Astrocyte of the cerebellum (primary cell): Measurements from ENCODE around the gene APP.

Experiments
- DNase-seq: peaks from one replicate; pipeline ENCODE4 v3.0.0-alpha.2; 2011; ENCODE audit warnings: low read depth
- H3K4me3 ChIP-seq: 2 replicates; pipeline ENCODE4 v1.5.1; 2011; ENCODE audit warnings: mild to moderate bottlenecking, low read depth, low read length, moderate library complexity
- CTCF ChIP-seq: IDR thresholded peaks from 2 replicates; pipeline ENCODE4 v1.5.1; 2012; ENCODE audit warnings: low read length, low read depth, moderate library complexity, mild to moderate bottlenecking; ENCODE audit errors: missing control alignments
- in situ Hi-C: cut with HindIII; loops from 2 replicates; pipeline ENCODE4 v1.10.0; 2017; ENCODE audit warnings: low sequenced_read_pairs

Gene APP

GRCh38 chr21:25831300-25831960 is 339.1 kb downstream of the APP start:
- no peak for TF ChIP-seq CTCF
- DNase-seq: no peak

More at GRCh38 chr21:25831300-25831960, 339.1 kb downstream of the APP start:
- H3K4me3 ChIP-seq: no peak overlapping the region
- in situ Hi-C loops: no loop called here
